Esophagus mucosa (tissue), 1 donor: ENCODE results near the gene ABTB1. TPM values are rescaled to one million over a fixed set of nuclear protein-coding genes. Genes with fewer than 3 reads are reported as not detected.
"Not testable (repeated sequence)": the region's sequence is repeated elsewhere in the genome, so short reads cannot be mapped to it uniquely, and the experiment has no call there.

ENCODE experiments used
- ATAC-seq: fragments of 200-7000 bp; cut with Tn5 transposase; one replicate; pipeline ENCODE4 v1.9.1; 2020
- total RNA-seq: library from RNA; stranded (reverse); gene quantifications from one replicate; pipeline ENCODE4 v1.2.4, GENCODE V29; 2023
- donor health status: DM: yes; HTN: yes; CAD: no.

Gene ABTB1
- total RNA-seq, 1 donor from 2014 or later, result 6.4 TPM

- peak; percentile 44 for ATAC-seq
Measured at GRCh38 chr3:127673191-127674100, 694 bp downstream of the ABTB1 start.

GRCh38 chr3:127674101-127674721, 1.5 kb downstream of the ABTB1 start:
- no peak for ATAC-seq

- ATAC-seq, result no peak
Measured at GRCh38 chr3:127674790-127675189, 2.0 kb downstream of the ABTB1 start.

GRCh38 chr3:127675651-127676391, 3.1 kb downstream of the ABTB1 start:
- no peak for ATAC-seq

GRCh38 chr3:127676456-127676855, 3.7 kb downstream of the ABTB1 start:
- no peak for ATAC-seq

GRCh38 chr3:127676921-127677351, 4.2 kb downstream of the ABTB1 start:
- ATAC-seq, result no peak

- ATAC-seq, result no peak
Measured at GRCh38 chr3:127677541-127678314, 5.0 kb downstream of the ABTB1 start.

GRCh38 chr3:127678315-127678599, 5.5 kb downstream of the ABTB1 start:
- ATAC-seq, result no peak

GRCh38 chr3:127678611-127679533, 6.1 kb downstream of the ABTB1 start:
- no peak for ATAC-seq

- no peak for ATAC-seq
Measured at GRCh38 chr3:127679534-127680145, 6.9 kb downstream of the ABTB1 start.

GRCh38 chr3:127680146-127680661, 7.5 kb downstream of the ABTB1 start:
- no peak for ATAC-seq

GRCh38 chr3:127680798-127681221, 8.1 kb downstream of the ABTB1 start:
- no peak for ATAC-seq

GRCh38 chr3:127682175-127682554, 9.4 kb downstream of the ABTB1 start:
- ATAC-seq, result not testable (repeated sequence)

- no peak for ATAC-seq
Measured at GRCh38 chr3:127682561-127682960, 9.8 kb downstream of the ABTB1 start.

- ATAC-seq, result no peak
Measured at GRCh38 chr3:127684871-127685707, 12.3 kb downstream of the ABTB1 start.

GRCh38 chr3:127685708-127686511, 13.2 kb downstream of the ABTB1 start:
- no peak for ATAC-seq

- no peak for ATAC-seq
Measured at GRCh38 chr3:127686512-127686894, 13.8 kb downstream of the ABTB1 start.

GRCh38 chr3:127687228-127687737, 14.5 kb downstream of the ABTB1 start:
- ATAC-seq, result no peak

- no peak for ATAC-seq
Measured at GRCh38 chr3:127688022-127688415, 15.3 kb downstream of the ABTB1 start.
